GM04503 (cell line): ENCODE data around the gene CCDC136.

Source experiments
- DNase-seq: peaks from one replicate; pipeline ENCODE4 v3.0.0-alpha.2; 2012; ENCODE audit warnings: low read depth

The CCDC136 gene

GRCh38 chr7:128805225-128805624 lies 13.5 kb downstream of the CCDC136 start:
- DNase-seq: no peak

- DNase-seq: no peak
These were observed 15.4 kb downstream of the CCDC136 start for GRCh38 chr7:128807191-128807590.

- DNase-seq: no peak
These were observed 17.6 kb downstream of the CCDC136 start for GRCh38 chr7:128809363-128809762.

- no peak for DNase-seq
These were observed 18.7 kb downstream of the CCDC136 start for GRCh38 chr7:128810473-128810872.

GRCh38 chr7:128810997-128811396 lies 19.2 kb downstream of the CCDC136 start:
- DNase-seq: no peak

GRCh38 chr7:128811631-128812430 lies 20.1 kb downstream of the CCDC136 start:
- DNase-seq: no peak

GRCh38 chr7:128812514-128813168 lies 20.9 kb downstream of the CCDC136 start:
- DNase-seq: no peak

- DNase-seq: no peak
These were observed 22.7 kb downstream of the CCDC136 start for GRCh38 chr7:128814499-128814898.

- DNase-seq: no peak
These were observed 23.6 kb downstream of the CCDC136 start for GRCh38 chr7:128815289-128815942.

GRCh38 chr7:128818694-128819093 lies 26.9 kb downstream of the CCDC136 start:
- no peak for DNase-seq

GRCh38 chr7:128821724-128822123 lies 30.0 kb downstream of the CCDC136 start:
- DNase-seq: no peak

- no peak for DNase-seq
These were observed 34.7 kb downstream of the CCDC136 start for GRCh38 chr7:128826512-128826911.

- DNase-seq: no peak
These were observed 35.1 kb downstream of the CCDC136 start for GRCh38 chr7:128826916-128827247.

GRCh38 chr7:128827248-128827958 lies 35.6 kb downstream of the CCDC136 start:
- DNase-seq: peak; percentile 65

- no peak for DNase-seq
These were observed 36.4 kb downstream of the CCDC136 start for GRCh38 chr7:128827971-128828711.

GRCh38 chr7:128829391-128830166 lies 37.8 kb downstream of the CCDC136 start:
- DNase-seq: no peak

GRCh38 chr7:128830231-128831177 lies 38.7 kb downstream of the CCDC136 start, which contains the start of gene FLNC:
Gene FLNC (plus strand): TSS chr7:128830406. CDS start chr7:128830638, 232 bp downstream.
- DNase-seq: no peak

GRCh38 chr7:128831178-128831993 lies 39.6 kb downstream of the CCDC136 start:
- no peak for DNase-seq
